Measurements from ENCODE around the gene SH3GL2. TPM values are rescaled to one million over a fixed set of nuclear protein-coding genes. Genes with fewer than 3 reads are reported as not detected.

SH3GL2 gene
- total and polyA plus RNA-seq, 9 of the 15 experiments (the other 6 are each of a cell fraction or from before 2014, with no cell fraction given), result not detected

GRCh38 chr9:17648516-17648915 is 69.7 kb downstream of the SH3GL2 start (continued):
- TF ChIP-seq E2F5 (CRISPR knock-in tag; IDR thresholded peaks at IDR 0.05) (no peak), SLC30A9 (CRISPR knock-in tag; IDR thresholded peaks at IDR 0.05) (no peak), REST (IDR thresholded peaks at IDR 0.05; ENCODE audit: borderline replicate concordance) (no peak), REST (CRISPR knock-in tag; IDR thresholded peaks at IDR 0.05; ENCODE audit: low read depth) (no peak), GATAD2A (IDR thresholded peaks at IDR 0.05) (no peak), SUPT5H (IDR thresholded peaks at IDR 0.05) (no peak), ZNF507 (tag; conservative IDR thresholded peaks at IDR 0.05) (no peak)
